Stimulated activated CD8-positive, alpha-beta memory T cell treated with anti-CD3 and anti-CD28 coated beads, Interleukin-15, amount 100 ng/mL, for 1 hour (primary cell): ENCODE measurements around the gene PRKAG2.
"Not testable (repeated sequence)": the region's sequence is repeated elsewhere in the genome, so short reads cannot be mapped to it uniquely, and the experiment has no call there.

Experiments used
- DNase-seq: peaks from one replicate; pipeline ENCODE4 v3.0.0-alpha.2; 2020; ENCODE audit warnings: low read depth

PRKAG2 gene

DNA sequence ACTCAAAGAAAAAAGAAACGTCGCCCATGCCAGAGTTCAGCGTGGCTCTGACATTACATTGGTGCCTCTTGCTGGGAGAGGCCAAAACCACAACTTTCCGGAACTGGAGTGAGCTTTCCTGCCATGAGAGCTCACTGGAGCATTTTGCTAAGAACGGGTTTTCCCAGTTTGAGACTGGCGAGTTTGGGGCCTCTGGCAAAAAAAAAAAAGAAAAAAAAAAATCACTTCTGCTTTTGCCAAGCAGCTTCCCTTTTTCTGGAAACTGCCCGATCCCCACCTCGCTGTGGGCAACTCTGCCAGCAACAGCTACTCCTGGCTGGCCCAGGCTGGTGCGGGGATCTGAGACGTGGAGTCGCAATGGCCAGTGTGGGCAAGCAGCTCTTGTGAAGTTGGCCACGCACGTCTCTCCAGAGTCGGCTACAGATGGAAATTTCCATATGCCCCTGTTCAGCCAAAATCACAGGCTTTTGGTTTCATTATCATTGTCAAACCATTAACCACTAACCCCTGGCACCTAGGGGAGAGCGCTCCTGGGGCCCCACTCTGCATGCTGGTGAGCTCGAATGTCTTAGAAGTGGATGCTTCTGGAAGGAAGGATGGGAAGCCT, 25.7 kb downstream of the PRKAG2 start:
- no peak for DNase-seq

GRCh38 chr7:151850491-151851124, 26.3 kb downstream of the PRKAG2 start:
- no peak for DNase-seq

- no peak for DNase-seq
Measured at GRCh38 chr7:151849879-151850260, 27.0 kb downstream of the PRKAG2 start.

DNA sequence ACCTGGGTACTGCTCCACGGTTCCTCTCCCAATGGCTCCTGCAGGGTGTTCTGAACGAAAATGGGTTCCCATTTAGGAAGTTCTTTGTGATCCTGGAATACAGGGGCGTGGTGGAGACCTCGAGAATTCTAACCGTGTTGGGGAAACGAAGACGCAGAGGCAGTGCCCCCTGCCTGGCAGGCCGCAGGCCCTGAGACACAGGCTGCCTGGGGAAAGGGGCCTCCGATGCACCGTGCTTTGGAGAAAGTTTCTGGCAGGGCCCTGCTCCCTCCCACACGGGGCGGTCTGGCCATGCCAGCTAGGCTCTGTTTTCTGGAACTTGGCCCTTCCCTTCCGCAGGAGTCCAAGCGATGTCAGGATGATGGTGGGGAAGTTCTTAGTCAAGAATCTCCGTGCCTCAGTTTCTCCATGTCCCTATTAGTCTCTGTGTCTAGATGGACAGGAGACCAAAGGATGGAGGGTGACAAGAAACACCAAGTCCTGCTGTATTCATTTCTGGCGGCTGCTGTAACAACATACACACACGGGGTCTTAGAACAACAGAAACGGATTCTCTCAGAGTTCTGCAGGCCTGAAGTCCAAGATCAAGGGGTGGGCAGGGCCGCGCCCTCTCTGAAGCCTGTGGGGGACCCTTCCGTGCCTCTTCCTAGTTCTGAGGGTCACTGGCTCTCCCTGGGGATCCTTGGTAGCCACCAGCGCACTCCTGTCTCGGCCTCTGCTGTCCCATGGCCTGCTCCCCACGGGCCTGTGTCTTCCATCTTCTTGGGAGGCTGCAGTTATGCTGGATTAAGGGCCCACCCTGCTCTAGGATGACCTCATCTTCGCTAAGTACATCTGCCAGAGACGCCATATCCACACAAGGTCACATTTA, 27.7 kb downstream of the PRKAG2 start:
- no peak for DNase-seq

GRCh38 chr7:151847681-151848081, 29.2 kb downstream of the PRKAG2 start:
- DNase-seq: no peak

GRCh38 chr7:151847136-151847535, 29.8 kb downstream of the PRKAG2 start:
- no peak for DNase-seq

DNA sequence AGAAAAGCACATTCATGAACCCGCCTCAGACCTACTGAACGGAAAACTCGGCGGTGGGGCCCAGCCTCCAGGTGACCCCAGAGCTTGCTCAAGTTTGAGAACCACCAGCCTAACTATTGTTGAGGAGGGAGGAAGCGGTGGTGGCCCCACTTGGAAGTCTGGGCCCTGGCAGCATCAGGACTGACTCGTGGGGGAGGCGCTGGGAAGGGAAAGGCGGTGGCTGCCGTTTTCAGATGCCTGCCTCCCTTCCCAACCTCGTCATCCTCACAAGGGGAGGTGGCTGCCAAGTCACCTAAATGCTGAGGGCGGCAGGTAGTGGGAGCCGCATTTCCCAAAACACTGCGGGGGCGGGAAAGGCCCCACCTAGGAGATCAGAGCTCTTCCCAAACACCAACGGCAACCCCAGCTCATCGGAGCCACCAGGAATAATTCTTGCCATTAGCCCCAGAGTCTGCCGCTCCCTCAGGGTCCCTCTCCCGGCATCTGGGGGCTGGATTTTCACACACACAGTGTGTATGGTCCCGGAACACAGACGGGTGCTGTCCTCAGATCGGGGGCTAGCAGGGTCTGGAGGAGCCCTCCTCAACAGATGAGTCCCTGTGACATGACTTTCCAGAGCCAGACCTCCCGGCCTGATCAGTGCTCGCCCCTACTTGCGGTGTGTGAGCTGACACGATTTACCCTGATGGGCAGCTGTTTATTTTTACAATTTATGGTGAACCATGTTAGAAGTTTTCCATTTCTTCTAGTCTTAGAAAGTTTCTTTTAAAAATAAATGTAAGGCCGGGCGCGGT, 31.3 kb downstream of the PRKAG2 start:
- DNase-seq: no peak

GRCh38 chr7:151844825-151845200, 32.1 kb downstream of the PRKAG2 start:
- DNase-seq: no peak

DNA sequence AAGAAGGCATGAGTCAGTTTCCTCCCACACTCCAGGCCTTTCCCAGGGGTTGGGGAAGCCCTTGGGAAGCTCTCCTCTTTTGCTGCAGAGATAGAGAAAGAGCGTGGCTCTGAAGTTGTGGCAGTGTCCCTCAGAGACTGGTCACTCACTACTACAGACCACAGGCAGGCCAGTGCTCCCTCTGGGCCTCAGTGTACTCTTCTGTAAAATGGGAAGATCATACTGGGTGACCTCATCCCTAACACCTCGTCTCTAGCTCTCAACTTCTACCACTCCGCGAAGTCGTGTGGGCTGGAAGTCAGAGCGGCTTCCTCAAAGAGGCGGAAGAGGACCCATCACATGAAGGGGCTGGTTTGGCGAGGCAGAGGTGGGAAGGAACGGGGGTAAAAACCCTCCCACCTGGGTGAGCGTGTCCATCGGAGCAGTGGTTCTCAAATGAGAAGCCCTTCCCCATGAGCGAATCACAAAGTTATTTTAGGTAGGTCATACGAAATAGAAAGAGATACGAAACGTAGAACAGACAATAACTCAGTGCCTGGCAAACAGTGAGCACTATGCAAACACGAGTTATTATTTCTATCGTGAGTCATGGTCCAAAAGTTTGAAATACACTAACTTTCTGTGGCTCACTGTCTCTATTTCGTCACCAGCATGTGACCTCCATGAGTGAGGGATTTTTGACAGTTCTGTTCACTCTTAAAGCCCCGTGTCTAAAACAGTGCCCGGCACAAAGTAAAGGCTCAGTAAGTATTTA, 32.7 kb downstream of the PRKAG2 start:
- DNase-seq: no peak

DNA sequence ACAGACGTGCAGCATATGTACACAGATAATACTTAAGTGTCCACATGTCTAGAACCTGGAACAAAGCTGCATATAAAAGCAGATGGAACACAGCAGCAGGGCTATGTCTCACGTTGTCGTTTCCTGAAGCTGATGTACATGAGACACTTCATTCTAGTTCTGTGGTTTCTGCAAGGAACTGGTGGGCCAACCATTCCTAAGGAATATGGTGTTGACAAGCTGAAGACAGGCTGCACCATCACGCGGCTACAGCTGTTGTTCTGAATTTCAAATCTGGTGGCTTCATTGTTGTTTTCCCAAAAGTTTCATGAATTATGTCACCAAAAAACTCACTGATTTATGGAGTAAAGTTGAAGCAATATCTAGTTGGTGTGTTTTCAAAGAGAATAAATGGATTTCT, 33.7 kb downstream of the PRKAG2 start:
- DNase-seq: no peak

- DNase-seq: not testable (repeated sequence)
Measured at GRCh38 chr7:151841395-151842051, 35.4 kb downstream of the PRKAG2 start.

- DNase-seq: no peak
Measured at GRCh38 chr7:151840088-151840910, 36.6 kb downstream of the PRKAG2 start.

GRCh38 chr7:151839451-151839921, 37.4 kb downstream of the PRKAG2 start:
- no peak for DNase-seq

GRCh38 chr7:151838861-151839381, 38.0 kb downstream of the PRKAG2 start:
- DNase-seq: no peak

GRCh38 chr7:151838072-151838471, 38.8 kb downstream of the PRKAG2 start:
- DNase-seq: no peak

GRCh38 chr7:151837285-151838042, 39.5 kb downstream of the PRKAG2 start:
- DNase-seq: no peak

DNA sequence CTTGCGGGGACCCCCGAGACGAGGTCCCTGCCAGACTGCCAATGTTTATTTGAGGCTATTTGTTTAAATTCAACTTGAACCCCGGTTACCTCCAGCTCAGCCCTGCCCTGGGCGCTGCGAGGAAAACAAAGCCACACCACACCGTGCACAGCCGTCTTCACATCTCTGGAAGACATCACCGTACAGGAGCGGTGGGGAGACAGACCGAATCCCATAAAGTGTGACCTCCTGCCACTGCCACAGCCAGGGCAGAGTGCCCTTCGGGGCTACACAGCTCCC, 40.0 kb downstream of the PRKAG2 start:
- DNase-seq: no peak

DNA sequence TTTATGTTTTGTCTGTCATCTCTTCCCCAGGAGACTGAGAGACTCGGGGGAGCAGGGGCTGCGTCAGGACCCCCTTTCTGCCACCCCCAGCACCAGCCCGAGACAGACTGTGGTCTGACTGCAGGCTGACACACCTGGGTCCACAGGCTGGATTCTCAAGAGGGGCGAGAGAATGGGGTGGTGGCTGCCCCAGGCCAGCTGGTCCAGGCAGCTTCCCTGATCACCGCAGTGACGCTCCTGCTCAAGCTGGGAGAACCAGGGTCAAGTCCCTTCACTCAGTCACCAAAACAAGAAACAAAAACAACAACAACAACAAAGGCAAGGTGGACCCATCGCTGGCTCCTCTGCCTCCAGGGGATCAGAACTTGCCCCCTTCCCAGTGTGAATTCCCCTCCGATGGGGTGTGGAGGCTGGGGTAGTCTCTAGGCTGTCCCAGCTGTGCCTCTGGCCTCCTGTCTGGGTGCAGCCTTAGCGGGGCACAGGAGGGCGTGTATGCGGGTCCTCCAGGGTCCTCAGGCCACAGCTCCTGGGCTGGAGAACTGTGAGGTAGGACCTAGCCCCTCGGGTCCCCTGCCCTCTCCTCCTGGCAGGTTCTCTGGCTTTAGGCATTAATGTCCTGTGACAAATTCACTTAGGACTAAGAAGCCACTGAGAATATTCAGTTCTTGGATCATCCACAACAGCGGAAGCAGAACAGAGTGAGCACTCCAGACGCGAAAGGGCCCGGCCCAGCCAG, 40.6 kb downstream of the PRKAG2 start:
- DNase-seq: no peak

DNA sequence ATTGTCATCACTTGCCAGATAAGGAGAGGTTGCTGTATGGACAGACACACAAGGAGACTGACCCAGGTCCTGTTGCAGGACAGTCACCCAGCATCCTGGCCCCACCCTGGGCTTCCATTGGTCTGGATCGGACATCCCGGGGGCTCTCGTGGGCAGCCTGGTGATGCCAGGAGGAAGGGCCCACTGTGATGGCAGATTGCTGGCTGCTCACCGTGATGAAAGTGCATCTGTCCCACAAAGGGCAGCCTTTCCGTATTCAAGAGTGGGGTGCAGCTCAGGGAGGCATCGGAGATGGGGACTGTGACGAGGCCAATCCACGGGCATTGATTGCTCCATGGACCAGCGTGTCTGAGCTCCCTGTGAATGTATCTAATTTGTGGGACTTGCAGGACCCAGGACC, 41.3 kb downstream of the PRKAG2 start:
- DNase-seq: no peak
